Renal cortex interstitium (tissue), 11 donors: Measurements from ENCODE around the gene C5orf22. TPM values are rescaled to one million over a fixed set of nuclear protein-coding genes. Genes with fewer than 3 reads are reported as not detected.
"Not testable (repeated sequence)": the region's sequence is repeated elsewhere in the genome, so short reads cannot be mapped to it uniquely, and the experiment has no call there.

ENCODE experiments used
- DNase-seq, 11 donors: peaks; one replicate each; pipeline ENCODE4 v3.0.0-alpha.2; 2013; ENCODE audit warnings: low read depth in 9 of 11, low spot score in 4 of 11; ENCODE audit errors: extremely low read depth in 1 of 11
- polyA plus RNA-seq, 3 donors: library from polyadenylated mRNA; unstranded; fragments of 120-200 nt; gene quantifications; one replicate each; pipeline ENCODE4 v1.2.1, GENCODE V29; 2013; ENCODE audit not compliant: insufficient read length in 3 of 3

C5orf22 gene
- polyA plus RNA-seq, 3 donors: 26.7 to 30.7 (median 29.7) TPM

GRCh38 chr5:31585166-31585894 is 53.2 kb downstream of the C5orf22 start:
- no peak for DNase-seq

DNA sequence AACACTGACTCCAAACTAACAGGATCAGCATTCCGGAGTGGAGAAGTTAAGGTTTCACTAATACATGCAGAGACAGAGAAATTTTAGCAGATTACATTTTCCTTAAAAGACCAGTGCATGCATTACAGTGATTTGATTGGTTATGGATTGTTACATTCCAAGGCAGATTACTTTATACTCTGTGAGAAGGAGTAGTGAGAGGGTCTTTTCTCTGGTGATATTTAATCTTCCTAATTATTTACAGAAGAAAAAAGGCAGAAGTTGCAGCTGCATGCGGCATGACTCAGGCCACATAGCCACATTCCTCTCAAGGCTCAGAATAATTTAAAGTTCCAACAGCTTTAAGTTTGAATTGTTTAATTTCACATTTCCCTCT is 53.8 kb downstream of the C5orf22 start:
- DNase-seq: no peak

DNA sequence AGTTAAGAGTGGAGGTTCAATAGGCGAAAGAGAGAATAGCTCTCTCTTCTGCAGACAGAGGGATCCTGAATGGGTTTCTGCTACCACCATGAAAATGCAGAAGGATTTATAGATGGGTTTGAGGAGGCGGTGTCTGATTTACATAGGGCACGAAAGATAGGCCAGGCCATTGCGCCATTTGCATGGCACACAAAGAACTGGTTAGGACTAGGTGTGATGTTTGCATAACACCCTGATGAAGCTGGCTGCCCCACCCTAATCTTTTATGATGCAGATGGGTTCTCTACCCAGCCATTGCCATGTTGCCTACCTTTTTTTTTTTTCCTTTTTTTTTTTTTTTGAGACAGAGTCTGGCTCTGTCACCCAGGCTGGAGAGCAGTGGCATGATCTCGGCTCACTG is 55.4 kb downstream of the C5orf22 start:
- DNase-seq: no peak

GRCh38 chr5:31593665-31594064 is 61.6 kb downstream of the C5orf22 start:
- no peak for DNase-seq

DNA sequence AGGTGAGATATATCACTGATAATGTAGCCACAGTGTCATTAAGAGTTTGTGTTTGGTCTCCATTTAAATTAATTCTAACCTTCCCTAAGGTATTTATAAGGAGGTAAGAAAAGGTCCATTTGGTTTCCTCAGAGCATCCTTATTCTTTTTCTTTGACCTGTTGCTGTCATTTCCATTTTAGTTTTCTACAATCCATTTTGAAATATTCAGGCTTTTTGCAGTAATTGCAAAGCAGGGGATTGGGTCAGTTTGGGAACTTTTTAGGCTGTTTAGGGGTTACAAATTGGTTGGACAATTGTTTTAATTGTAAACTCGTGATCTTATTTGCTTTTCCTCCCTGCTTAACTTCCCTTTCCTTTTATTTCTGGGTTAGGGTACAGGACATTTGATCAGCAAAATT is 64.3 kb downstream of the C5orf22 start:
- no peak for DNase-seq

- DNase-seq: no peak
Observed at GRCh38 chr5:31598640-31599611, 66.8 kb downstream of the C5orf22 start.

- DNase-seq: not testable (repeated sequence)
Observed at GRCh38 chr5:31602305-31602704, 70.2 kb downstream of the C5orf22 start.

DNA sequence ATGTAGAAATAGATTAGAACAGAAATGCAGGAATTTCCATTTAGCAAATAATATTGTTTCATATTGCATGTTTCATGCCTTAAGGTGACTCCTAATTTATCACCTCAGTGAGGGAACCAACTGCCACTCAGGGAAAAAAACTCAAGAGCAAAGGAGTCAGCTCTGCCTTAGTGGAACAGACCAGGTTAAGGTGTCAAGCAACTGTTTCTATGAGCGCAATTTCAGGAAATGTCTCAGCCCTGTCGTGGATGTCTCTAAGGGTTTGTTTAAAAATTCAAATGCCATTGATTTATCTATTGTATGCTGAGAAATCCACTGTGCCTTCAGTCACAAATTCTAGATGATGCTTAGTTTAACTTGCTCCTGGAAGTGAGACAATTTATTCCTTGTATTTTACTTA is 72.1 kb downstream of the C5orf22 start:
- no peak for DNase-seq

- no peak for DNase-seq
Observed at GRCh38 chr5:31604644-31605043, 72.5 kb downstream of the C5orf22 start.

Other genes with a start within 250 kb of the C5orf22 start
- 10 to 100 TPM; 87.6 to 92.8 (median 91.2) TPM for gene DROSHA, start 208 bp upstream of the C5orf22 start, polyA plus RNA-seq
- gene PDZD2, start 106.8 kb downstream of the C5orf22 start, polyA plus RNA-seq: 10 to 100 TPM; 17.3 to 21.6 (median 21.2) TPM